HepG2 (cell line): Measurements from ENCODE around the gene MAEA. TPM values are rescaled to one million over a fixed set of nuclear protein-coding genes. Genes with fewer than 3 reads are reported as not detected.

Experiments used
- ARID2 ChIP-seq: sonication (generic); formaldehyde crosslinking; IDR thresholded peaks from 2 replicates; pipeline ENCODE4 v1.8.1; 2022; ENCODE audit warnings: mild to moderate bottlenecking, missing genetic modification reagents, borderline replicate concordance
- ARNT2 ChIP-seq: sonication (generic); formaldehyde crosslinking; IDR thresholded peaks from 2 replicates; pipeline ENCODE4 v1.8.0; 2022; ENCODE audit warnings: mild to moderate bottlenecking, low read depth, missing genetic modification reagents, moderate library complexity
- CENPX ChIP-seq: sonication (generic); formaldehyde crosslinking; IDR thresholded peaks from 2 replicates; pipeline ENCODE4 v1.9.0; 2021; ENCODE audit warnings: mild to moderate bottlenecking, missing genetic modification reagents, moderate library complexity
- GZF1 ChIP-seq: sonication (generic); formaldehyde crosslinking; IDR thresholded peaks from 2 replicates; pipeline ENCODE4 v1.5.1; 2020; ENCODE audit warnings: mild to moderate bottlenecking, missing genetic modification reagents
- HNF1B ChIP-seq: sonication (generic); formaldehyde crosslinking; IDR thresholded peaks from 2 replicates; pipeline ENCODE4 v1.5.1; 2020; ENCODE audit warnings: mild to moderate bottlenecking, moderate library complexity, missing genetic modification reagents
- HNRNPH1 ChIP-seq: fragments of 200-400 bp; formaldehyde crosslinking; optimal IDR thresholded peaks from 2 replicates; pipeline ENCODE3; 2017; ENCODE audit warnings: mild to moderate bottlenecking, low read depth, low read length
- PAXIP1 ChIP-seq: sonication (generic); formaldehyde crosslinking; conservative IDR thresholded peaks from 2 replicates; pipeline ENCODE4 v1.4.0; 2020; ENCODE audit warnings: mild to moderate bottlenecking, missing genetic modification reagents, moderate library complexity
- REL ChIP-seq: sonication (generic); formaldehyde crosslinking; conservative IDR thresholded peaks from 2 replicates; pipeline ENCODE4 v1.8.0; 2022; ENCODE audit warnings: mild to moderate bottlenecking, missing genetic modification reagents, moderate library complexity
- RFXAP ChIP-seq: sonication (generic); formaldehyde crosslinking; IDR thresholded peaks from 2 replicates; pipeline ENCODE4 v1.4.0; 2020; ENCODE audit warnings: missing genetic modification reagents, borderline replicate concordance
- THAP11 ChIP-seq: IDR thresholded peaks from 2 replicates; pipeline ENCODE4 v1.6.1; 2016; ENCODE audit warnings: missing biosample characterization, missing genetic modification reagents
- ZFX ChIP-seq: sonication (generic); formaldehyde crosslinking; IDR thresholded peaks from 2 replicates; pipeline ENCODE4 v1.4.0; 2020; ENCODE audit warnings: mild to moderate bottlenecking, low read depth, missing genetic modification reagents, moderate library complexity
- ZNF205 ChIP-seq: IDR thresholded peaks from 2 replicates; pipeline ENCODE4 v1.6.1; 2018; ENCODE audit warnings: missing biosample characterization, missing genetic modification reagents
- polyA plus RNA-seq, 8 experiments: library from polyadenylated mRNA; depleted of rRNA in 3 of 8; stranded (reverse) in 7 of 8; unstranded in 1 of 8; fragments of >200 nt; fragmentation: Illumina TruSeq in 4 of 8; extraction: Trizol in 4 of 8; gene quantifications; 2 replicates each; pipeline versions ENCODE4 v1.2.1 to v1.2.3, GENCODE V29; 2011 to 2016; ENCODE audit warnings: low read depth in 4 of 8, missing spikeins in 1 of 8, mixed read lengths in 1 of 8; ENCODE audit not compliant: insufficient read depth in 1 of 8
- total RNA-seq, 5 experiments: library from RNA; depleted of rRNA; stranded (reverse); fragments of >200 nt; fragmentation: Illumina TruSeq; extraction: Trizol; gene quantifications; 2 replicates each; pipeline ENCODE4 v1.2.3, GENCODE V29; 2016; ENCODE audit warnings: low read depth in 1 of 5
- TF ChIP-seq, protein P1 (sequence below), 2 experiments: sonication (generic) in 1 of 2; formaldehyde crosslinking in 1 of 2; IDR thresholded peaks; 2 replicates each; pipeline versions ENCODE4 v1.4.0 to v1.6.1; 2016 to 2020; ENCODE audit warnings: borderline replicate concordance in 1 of 2, low read depth in 1 of 2, mild to moderate bottlenecking in 1 of 2, missing genetic modification reagents in 1 of 2
- TF ChIP-seq, protein P2 (sequence below): sonication (generic); formaldehyde crosslinking; IDR thresholded peaks from 2 replicates; pipeline ENCODE4 v1.4.0; 2020; ENCODE audit warnings: low read depth, missing genetic modification reagents

MAEA gene
- total and polyA plus RNA-seq, 2 of the 13 experiments (the other 11 are each of a cell fraction or from before 2014, with no cell fraction given) = 52.0 to 57.1 TPM

GRCh38 chr4:1309261-1310010, 19.7 kb downstream of the MAEA start (continued):
- TF ChIP-seq, protein P1, sequence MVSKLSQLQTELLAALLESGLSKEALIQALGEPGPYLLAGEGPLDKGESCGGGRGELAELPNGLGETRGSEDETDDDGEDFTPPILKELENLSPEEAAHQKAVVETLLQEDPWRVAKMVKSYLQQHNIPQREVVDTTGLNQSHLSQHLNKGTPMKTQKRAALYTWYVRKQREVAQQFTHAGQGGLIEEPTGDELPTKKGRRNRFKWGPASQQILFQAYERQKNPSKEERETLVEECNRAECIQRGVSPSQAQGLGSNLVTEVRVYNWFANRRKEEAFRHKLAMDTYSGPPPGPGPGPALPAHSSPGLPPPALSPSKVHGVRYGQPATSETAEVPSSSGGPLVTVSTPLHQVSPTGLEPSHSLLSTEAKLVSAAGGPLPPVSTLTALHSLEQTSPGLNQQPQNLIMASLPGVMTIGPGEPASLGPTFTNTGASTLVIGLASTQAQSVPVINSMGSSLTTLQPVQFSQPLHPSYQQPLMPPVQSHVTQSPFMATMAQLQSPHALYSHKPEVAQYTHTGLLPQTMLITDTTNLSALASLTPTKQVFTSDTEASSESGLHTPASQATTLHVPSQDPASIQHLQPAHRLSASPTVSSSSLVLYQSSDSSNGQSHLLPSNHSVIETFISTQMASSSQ (IDR thresholded peaks at IDR 0.05; ENCODE audit: low read depth) = no peak
- TF ChIP-seq, protein P1 (CRISPR knock-in tag; IDR thresholded peaks at IDR 0.05; ENCODE audit: borderline replicate concordance) = peak; percentile 37; the same call in 1 of the 2 replicates
- peak; percentile 47; the same call in 1 of the 2 replicates for TF ChIP-seq PAXIP1 (CRISPR knock-in tag)
- TF ChIP-seq HNF1B = peak; percentile 95
- TF ChIP-seq, protein P2, sequence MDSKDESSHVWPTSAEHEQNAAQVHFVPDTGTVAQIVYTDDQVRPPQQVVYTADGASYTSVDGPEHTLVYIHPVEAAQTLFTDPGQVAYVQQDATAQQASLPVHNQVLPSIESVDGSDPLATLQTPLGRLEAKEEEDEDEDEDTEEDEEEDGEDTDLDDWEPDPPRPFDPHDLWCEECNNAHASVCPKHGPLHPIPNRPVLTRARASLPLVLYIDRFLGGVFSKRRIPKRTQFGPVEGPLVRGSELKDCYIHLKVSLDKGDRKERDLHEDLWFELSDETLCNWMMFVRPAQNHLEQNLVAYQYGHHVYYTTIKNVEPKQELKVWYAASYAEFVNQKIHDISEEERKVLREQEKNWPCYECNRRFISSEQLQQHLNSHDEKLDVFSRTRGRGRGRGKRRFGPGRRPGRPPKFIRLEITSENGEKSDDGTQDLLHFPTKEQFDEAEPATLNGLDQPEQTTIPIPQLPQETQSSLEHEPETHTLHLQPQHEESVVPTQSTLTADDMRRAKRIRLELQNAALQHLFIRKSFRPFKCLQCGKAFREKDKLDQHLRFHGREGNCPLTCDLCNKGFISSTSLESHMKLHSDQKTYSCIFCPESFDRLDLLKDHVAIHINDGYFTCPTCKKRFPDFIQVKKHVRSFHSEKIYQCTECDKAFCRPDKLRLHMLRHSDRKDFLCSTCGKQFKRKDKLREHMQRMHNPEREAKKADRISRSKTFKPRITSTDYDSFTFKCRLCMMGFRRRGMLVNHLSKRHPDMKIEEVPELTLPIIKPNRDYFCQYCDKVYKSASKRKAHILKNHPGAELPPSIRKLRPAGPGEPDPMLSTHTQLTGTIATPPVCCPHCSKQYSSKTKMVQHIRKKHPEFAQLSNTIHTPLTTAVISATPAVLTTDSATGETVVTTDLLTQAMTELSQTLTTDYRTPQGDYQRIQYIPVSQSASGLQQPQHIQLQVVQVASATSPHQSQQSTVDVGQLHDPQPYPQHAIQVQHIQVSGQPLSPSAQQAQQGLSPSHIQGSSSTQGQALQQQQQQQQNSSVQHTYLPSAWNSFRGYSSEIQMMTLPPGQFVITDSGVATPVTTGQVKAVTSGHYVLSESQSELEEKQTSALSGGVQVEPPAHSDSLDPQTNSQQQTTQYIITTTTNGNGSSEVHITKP (CRISPR knock-in tag) = peak; percentile 83
- no peak for TF ChIP-seq REL (CRISPR knock-in tag)
- TF ChIP-seq ZFX (CRISPR knock-in tag) = peak; percentile 64
- 0 out of 2 replicates have a peak, but pooled peaks have one; percentile 70 for TF ChIP-seq RFXAP (CRISPR knock-in tag)
- TF ChIP-seq THAP11 (CRISPR knock-in tag) = peak; percentile 70
- no peak for TF ChIP-seq CENPX (CRISPR knock-in tag)
- peak; percentile 52; the same call in 1 of the 2 replicates for TF ChIP-seq GZF1 (CRISPR knock-in tag)
- peak; percentile 50; the same call in 1 of the 2 replicates for TF ChIP-seq ARNT2 (CRISPR knock-in tag)
- TF ChIP-seq ZNF205 = peak; percentile 20; the same call in 1 of the 2 replicates
- 0 out of 2 replicates have a peak, but pooled peaks have one; percentile 33 for TF ChIP-seq ARID2 (CRISPR knock-in tag)
- no peak for TF ChIP-seq HNRNPH1
